Parathyroid adenoma (tissue), 2 donors: ENCODE results near the gene DTNA.

Experiments used
- H2AFZ ChIP-seq: fragments of 300-600 bp; sonication (generic); one replicate; pipeline ENCODE4 v1.7.0; 2017; ENCODE audit warnings: antibody characterized with exemption, mild to moderate bottlenecking
- H3K27ac ChIP-seq: fragments of 300-600 bp; sonication (generic); one replicate; pipeline ENCODE4 v1.7.0; 2017
- H3K27me3 ChIP-seq: fragments of 300-600 bp; sonication (generic); one replicate; pipeline ENCODE4 v1.7.0; 2017; ENCODE audit warnings: low read length; ENCODE audit not compliant: control insufficient read depth, insufficient read depth
- H3K36me3 ChIP-seq: fragments of 300-600 bp; sonication (generic); one replicate; pipeline ENCODE4 v1.7.0; 2017; ENCODE audit warnings: low read length; ENCODE audit not compliant: control insufficient read depth, insufficient read depth
- H3K4me1 ChIP-seq: fragments of 300-600 bp; sonication (generic); one replicate; pipeline ENCODE4 v1.7.0; 2017; ENCODE audit warnings: control low read depth
- H3K4me2 ChIP-seq: fragments of 300-600 bp; sonication (generic); one replicate; pipeline ENCODE4 v1.7.0; 2017; ENCODE audit warnings: low read length
- H3K4me3 ChIP-seq: fragments of 300-600 bp; sonication (generic); one replicate; pipeline ENCODE4 v1.7.0; 2017; ENCODE audit warnings: low read depth, low read length
- H3K79me2 ChIP-seq: fragments of 300-600 bp; sonication (generic); one replicate; pipeline ENCODE4 v1.7.0; 2017; ENCODE audit warnings: control low read depth
- H3K9ac ChIP-seq: fragments of 300-600 bp; sonication (generic); one replicate; pipeline ENCODE4 v1.7.0; 2017; ENCODE audit warnings: mild to moderate bottlenecking
- H3K9me3 ChIP-seq: fragments of 300-600 bp; sonication (generic); one replicate; pipeline ENCODE4 v1.7.0; 2017; ENCODE audit warnings: low read length; ENCODE audit not compliant: control insufficient read depth
- CTCF ChIP-seq: fragments of 300-600 bp; sonication (generic); IDR thresholded peaks from one replicate; pipeline ENCODE4 v1.7.0; 2017; ENCODE audit warnings: antibody characterized with exemption, mild to moderate bottlenecking
- donor health status: primary hyperparathyroidism.

Gene DTNA

GRCh38 chr18:34857320-34857719, 147.2 kb downstream of the DTNA start:
- TF ChIP-seq CTCF: no peak
- Histone ChIP-seq H3K36me3 (no peaks in the 10 kb centered on the region), H3K4me2 (no peak overlapping the region), H2AFZ (no peak overlapping the region), H3K9me3 (no peaks in the 10 kb centered on the region), H3K4me1 (no peaks in the 10 kb centered on the region), H3K27me3 (no peaks in the 10 kb centered on the region), H3K79me2 (no peaks in the 10 kb centered on the region), H3K4me3 (no peak overlapping the region), H3K27ac (no peak overlapping the region), H3K9ac (no peak overlapping the region)

GRCh38 chr18:34858188-34858587, 148.1 kb downstream of the DTNA start:
- Histone ChIP-seq H3K27me3 (no peaks in the 10 kb centered on the region), H3K27ac (no peak overlapping the region), H2AFZ (no peak overlapping the region), H3K9ac (no peak overlapping the region), H3K4me1 (no peaks in the 10 kb centered on the region), H3K36me3 (no peaks in the 10 kb centered on the region), H3K79me2 (no peaks in the 10 kb centered on the region), H3K9me3 (no peaks in the 10 kb centered on the region), H3K4me3 (no peak overlapping the region), H3K4me2 (no peak overlapping the region)
- no peak for TF ChIP-seq CTCF

GRCh38 chr18:34859496-34859895, 149.4 kb downstream of the DTNA start:
- no peak for TF ChIP-seq CTCF

DNA sequence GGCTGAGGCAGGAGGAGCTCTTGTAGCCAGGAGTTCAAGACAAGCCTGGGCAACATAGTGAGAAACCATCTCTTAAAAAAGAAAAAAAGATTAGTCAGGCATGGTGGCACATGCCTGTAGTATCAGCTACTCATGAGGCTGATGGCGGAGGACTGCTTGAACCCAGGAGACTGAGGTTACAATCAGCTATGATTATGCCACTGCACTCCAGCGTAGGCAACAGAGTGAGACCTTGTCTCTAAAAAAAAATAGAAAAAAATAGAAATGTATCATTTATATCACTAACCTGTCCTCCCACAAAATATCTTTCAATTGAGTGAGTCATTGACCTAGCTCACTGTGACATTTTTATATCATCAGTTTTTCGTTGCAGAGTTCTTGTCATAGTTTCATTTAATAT, 152.5 kb downstream of the DTNA start:
- Histone ChIP-seq H3K36me3 (no peaks in the 10 kb centered on the region), H3K4me3 (no peak overlapping the region), H3K27me3 (no peaks in the 10 kb centered on the region), H3K4me2 (no peak overlapping the region), H3K9me3 (no peaks in the 10 kb centered on the region), H2AFZ (no peak overlapping the region), H3K9ac (no peak overlapping the region), H3K79me2 (no peaks in the 10 kb centered on the region), H3K4me1 (no peaks in the 10 kb centered on the region), H3K27ac (no peak overlapping the region)
- no peak for TF ChIP-seq CTCF

More at GRCh38 chr18:34859496-34859895, 149.4 kb downstream of the DTNA start:
- H3K9me3 ChIP-seq: no peaks in the 10 kb centered on the region
- no peak overlapping the region for H3K4me2 ChIP-seq
- H3K9ac ChIP-seq: no peak overlapping the region
- H3K4me1 ChIP-seq: no peaks in the 10 kb centered on the region
- H3K36me3 ChIP-seq: no peaks in the 10 kb centered on the region
- H3K27me3 ChIP-seq: no peaks in the 10 kb centered on the region
- H3K27ac ChIP-seq: no peak overlapping the region
- no peaks in the 10 kb centered on the region for H3K79me2 ChIP-seq
- no peak overlapping the region for H3K4me3 ChIP-seq
- H2AFZ ChIP-seq: no peak overlapping the region

- Histone ChIP-seq H3K9me3 (no peaks in the 10 kb centered on the region), H3K4me1 (no peaks in the 10 kb centered on the region), H3K4me3 (no peak overlapping the region), H3K27me3 (no peaks in the 10 kb centered on the region), H3K79me2 (no peaks in the 10 kb centered on the region), H3K36me3 (no peaks in the 10 kb centered on the region), H3K27ac (no peak overlapping the region), H2AFZ (no peak overlapping the region), H3K4me2 (no peak overlapping the region), H3K9ac (no peak overlapping the region)
- no peak for TF ChIP-seq CTCF
These were observed 153.6 kb downstream of the DTNA start for GRCh38 chr18:34863702-34864101.
